GM21360 (cell line): ENCODE results near the gene PRR13.

ENCODE experiments used
- ATAC-seq: cut with Tn5 transposase; IDR thresholded peaks from one replicate; pipeline ENCODE4 v1.9.1; 2021; ENCODE audit warnings: mild to moderate bottlenecking, moderate library complexity; ENCODE audit not compliant: unreplicated experiment

PRR13 gene

DNA sequence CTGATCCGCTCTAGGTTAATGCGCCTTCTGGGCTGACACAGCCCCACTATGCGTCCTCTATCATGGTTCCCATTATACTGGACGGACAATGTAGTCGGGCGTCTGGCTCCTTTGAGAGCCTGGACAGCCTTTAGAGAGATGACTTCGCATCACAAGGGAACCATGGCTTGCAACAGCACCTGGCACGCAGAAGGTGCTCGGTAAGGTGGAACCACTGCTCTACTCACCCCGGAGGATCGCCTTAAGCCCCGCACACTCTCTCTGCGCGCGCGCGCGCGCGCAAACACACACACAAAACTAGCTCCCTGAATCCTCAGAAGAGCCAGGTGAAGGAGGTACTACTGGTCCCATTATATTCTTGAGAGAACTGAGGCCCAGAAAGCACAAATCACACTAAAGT, 50.7 kb downstream of the PRR13 start:
- ATAC-seq: no peak

DNA sequence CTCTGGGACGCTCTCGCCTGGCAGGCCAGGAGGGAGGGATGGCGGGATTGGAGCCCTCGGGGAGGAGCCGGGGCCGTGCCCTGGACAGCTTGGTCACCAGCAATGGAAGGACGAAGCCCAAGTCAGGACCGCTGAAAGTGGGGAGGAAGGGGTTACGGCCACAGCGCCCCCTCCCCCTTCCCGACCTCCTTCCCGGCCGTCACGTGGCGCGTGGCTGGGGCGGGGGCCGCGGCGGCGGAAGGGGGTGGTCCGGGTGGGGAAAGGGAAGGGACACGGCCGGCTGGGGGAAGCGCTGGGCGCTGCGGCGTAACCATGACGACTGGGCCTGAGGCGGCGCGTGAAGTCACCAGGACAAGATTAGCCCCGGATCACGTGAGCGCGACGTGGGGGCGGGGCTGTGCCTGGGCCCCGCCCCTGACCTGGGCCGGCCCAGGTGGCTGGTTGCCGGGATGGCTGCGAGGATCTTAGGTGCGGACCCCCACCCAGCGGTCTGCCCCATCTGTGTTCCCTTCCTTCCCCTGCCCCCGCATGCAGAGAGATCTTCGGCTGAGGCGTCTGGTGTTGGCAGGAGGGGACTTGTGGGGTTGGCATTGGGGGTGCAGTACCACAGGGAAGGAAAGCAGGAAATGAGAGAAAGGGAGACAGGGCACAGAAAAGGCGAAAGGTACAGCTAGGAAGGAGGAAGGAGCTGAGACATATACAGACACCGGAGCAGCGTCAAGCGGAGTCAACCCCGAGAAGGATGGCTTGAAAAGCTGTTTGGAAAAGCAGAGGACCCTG, 51.5 kb downstream of the PRR13 start:
- peak; percentile 88 for ATAC-seq

DNA sequence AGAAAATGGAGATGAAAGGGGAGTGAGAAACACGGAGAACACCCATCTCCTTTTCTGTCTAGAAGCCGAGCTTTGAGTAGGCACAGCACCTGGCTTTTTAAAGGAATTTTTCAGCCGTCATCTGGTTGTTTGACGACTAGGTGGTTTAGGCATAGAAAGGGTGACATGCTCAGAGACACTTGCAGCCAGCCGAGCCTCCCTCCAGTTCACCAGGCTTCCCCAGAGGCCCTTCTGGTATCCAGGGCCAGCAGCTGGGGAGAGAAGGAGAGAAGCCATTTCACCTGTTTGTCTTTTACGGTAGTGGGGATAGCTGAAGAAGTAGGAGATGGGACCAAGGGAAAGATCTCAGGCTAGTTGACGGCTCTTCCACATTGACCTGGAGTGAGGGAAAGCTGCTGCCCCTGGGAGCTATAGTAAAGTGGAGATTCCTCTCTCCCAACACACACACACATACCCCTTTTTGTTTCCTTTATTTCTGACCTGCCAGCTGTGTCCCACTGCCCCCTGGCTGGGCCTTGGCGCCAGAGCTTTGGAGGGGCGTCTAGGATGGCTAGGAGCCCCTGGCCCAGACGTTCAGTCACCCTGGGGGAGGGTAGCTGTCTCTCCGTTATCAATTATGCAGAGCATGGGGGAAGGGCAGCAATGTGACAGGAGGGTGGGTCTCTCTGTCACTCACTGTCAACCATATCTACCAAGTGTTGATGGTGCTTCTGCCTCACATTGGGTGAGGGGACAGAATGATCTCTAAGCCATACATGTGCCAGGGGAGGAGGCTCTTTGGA, 52.3 kb downstream of the PRR13 start:
- ATAC-seq: no peak
